DOHH2 (cell line): ENCODE measurements around the gene DNAH6.

Experiments used
- CTCF ChIP-seq: fragments of 200-600 bp; sonication (generic); IDR thresholded peaks from one replicate; pipeline ENCODE4 v1.5.1; 2014; ENCODE audit warnings: antibody characterized with exemption, mild to moderate bottlenecking, low read depth, low read length; ENCODE audit not compliant: poor library complexity, severe bottlenecking
- EZH2phosphoT487 ChIP-seq: fragments of 200-600 bp; sonication (generic); IDR thresholded peaks from 2 replicates; pipeline ENCODE4 v1.6.1; 2017; ENCODE audit warnings: borderline replicate concordance, mild to moderate bottlenecking, antibody characterized with exemption, low read length, moderate library complexity, mixed read lengths

DNA sequence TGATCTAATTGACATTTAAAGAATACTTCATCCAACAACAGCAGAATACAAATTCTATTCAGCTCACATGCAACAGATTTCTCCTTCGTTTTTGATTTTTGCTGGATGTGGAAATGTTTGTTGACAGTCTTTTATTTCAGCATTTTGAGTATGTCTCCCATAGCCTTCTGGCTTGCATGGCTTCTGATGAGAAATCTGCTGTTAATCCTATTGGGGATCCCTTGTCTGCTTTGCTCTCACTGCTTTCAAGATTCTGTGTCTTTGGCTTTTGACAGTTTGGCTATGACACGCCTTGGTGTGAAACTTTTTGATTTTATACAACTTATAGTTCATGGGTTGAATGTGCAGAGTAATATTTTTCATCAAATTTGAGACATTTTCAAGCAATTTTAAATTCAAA lies 319.9 kb downstream of the DNAH6 start:
- TF ChIP-seq CTCF (no peak), EZH2phosphoT487 (no peak)
